Activated T-cell treated with anti-CD3 and anti-CD28 coated beads for 24 hours (primary cell): ENCODE measurements around the gene CCDC195.

ENCODE experiments used
- DNase-seq: peaks from one replicate; pipeline ENCODE4 v3.0.0-alpha.2; 2020; ENCODE audit warnings: low read depth

The CCDC195 gene, protein sequence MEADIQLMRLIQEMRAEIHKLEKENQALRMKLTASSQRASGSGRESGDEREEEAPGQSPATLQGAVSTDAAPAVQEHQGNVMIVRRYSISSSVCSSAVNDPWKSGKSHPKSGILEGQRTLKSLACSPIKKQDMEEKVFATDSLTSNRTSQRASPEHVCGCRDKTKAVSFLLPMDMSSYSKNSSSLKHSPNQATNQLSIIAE

DNA sequence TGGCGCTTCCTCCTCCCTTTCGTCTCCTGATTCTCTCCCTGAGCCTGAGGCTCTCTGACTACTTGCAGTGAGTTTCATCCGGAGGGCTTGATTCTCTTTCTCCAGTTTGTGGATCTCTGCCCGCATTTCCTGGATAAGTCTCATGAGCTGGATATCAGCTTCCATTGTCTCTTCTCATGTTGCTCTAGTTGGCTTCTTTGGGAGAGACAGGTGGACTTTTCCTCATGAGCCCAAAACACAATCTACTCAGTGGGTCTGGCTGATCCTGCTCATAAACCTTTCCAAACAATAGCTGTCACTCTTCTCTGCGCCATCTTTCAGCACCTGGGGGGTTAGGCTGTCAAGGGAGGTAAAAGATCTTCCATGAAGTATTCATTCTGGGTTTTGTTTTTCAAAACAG, at the start of gene CCDC195:
CCDC195 (minus strand) TSS at position 165 of the 400 bp plus-strand sequence; CDS start at position 165, 0 bp downstream.
- DNase-seq, result no peak

DNA sequence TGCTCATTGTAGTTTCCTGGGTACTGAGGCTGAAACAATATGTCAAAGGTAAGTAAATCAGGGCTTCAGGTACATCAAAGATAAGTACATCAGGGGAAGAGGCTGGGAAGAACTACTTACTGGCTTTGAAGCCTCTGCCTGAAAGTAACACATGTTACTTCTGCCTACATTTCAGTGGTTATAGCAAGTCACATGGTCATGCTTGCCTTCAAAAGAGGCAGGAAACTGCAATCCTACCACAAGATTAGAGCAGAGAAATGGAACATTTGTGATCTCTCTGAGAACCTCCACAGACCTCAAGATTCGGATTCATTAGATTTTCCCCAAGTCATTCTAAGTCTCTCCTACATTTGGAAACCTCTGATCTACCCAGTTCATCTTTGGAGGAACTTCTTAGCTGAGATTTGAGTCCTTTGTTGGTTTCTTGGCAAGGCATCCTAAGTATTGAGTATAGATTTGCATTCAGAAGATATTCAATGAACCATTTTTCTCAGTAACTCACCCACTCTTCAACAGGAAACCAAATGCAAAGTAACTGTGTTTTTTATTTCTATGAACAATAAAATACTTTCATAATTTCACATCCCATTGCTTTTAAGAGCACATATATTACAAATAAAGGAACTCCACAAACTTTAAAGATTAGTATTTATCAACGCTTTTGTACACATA, 48.5 kb upstream of the CCDC195 start:
- DNase-seq, result no peak

DNA sequence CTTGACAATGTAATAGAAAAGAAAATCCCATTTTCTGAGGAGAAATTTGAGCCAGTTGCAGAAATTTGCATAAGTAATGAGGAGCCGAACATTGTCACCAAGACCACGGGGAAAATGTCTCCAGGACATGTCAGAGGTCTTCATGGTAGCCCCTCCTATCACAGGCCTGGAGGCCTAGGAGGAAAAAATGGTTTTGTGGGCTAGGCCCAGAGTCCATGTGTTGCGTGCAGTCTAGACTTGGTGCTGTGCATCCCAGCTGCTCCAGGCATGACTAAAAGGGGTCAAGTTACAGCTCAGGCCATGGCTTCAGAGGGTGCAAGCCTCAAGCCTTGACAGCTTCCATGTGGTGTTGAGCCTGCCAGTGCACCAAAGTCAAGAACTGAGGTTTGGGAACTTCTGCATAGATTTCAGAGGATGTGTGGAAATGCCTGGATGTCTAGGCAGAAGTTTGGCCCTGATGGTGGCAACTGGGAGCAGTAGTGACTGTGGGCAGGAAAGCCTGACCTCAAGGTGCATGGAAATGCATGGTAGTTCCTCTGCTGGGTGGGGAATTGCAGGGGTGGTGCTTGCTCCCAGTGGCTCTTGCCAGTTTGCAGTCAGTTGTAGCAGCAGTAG, 41.9 kb upstream of the CCDC195 start:
- no peak for DNase-seq

DNA sequence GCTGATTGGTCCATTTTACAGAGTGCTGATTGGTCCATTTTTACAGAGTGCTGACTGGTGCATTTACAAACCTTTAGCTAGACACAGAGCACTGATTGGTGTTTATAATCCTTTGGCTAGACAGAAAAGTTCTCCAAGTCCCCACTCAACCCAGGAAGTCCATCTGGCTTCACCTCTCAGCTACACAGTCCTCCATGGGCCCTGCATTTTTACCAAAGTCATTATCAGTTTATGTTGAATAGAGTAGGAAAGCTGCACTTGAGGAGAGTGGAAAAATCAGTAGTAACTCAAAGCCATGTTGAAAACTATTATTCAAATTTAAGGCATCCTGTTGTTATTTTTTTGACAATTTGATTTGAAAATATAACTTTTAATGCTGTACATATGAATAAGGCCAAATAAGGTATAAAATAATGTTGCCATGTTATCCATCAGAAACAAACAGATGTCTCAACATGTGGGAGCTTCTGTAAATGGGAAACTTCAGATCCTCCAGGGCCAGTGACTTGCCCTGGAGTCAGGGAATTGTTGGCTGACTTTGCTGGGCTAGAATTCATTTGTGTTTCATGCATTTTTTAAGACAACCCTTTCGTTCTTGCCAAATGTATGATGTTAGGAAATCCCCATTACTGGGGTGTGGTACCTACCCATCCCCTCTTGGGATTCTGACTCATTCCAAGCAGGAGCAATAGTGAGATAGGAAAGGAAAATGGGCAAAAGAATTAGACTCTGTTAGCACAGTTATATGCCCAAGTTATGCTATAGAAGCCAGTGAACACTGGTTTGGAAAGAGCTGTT, 37.8 kb upstream of the CCDC195 start:
- DNase-seq, result no peak

DNA sequence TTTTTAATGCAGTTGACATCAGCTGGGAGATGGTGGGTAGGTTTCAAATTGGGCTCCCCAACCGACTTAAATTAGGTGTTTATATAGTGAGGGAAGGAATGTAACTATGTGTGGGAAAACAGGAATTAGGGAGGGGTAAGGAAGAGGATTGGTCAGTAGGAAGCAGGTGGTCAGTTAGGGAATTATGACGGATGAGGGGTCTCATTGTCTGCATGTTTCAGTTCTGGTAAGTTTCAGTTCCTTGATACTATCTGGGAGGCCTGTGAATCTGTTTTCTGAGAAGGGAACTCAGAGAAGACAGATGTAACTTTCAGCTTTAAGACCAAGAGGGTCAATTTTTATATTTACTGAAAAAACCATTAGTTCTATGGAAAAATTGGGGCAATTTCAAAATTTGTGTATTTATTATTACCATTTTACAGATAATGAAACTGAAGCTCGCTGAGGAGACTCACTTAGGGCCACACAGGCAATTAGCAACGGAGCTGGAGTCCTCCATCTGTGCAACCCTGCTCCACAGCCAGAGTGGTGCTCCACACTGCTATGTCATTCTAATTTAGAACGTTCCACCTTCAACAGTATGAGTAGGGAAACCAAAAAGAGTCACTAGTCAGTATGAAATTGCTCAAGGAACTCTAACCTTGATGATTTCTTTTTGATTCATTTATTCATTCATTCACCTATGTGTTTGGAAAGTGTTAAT, 36.0 kb upstream of the CCDC195 start:
- no peak for DNase-seq

DNA sequence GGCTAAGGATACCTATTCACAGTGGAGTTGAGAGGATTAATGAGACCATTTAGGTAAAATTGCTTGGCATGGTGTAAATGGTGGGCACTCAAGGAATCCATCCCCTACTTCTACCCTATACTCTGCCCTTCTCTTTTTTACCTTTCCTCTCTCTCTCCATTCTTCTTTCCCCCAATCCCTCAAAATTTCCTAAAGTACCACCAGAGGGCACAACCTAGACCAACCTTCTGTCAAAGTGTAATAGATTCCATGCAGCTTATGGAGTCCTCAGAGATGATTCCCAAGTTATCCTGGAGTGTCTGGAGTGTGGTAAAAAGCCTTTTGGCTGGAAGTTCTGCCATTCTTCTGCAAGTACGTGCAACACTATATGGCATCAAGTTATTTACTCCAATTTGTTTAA, 33.0 kb upstream of the CCDC195 start:
- DNase-seq, result no peak

DNA sequence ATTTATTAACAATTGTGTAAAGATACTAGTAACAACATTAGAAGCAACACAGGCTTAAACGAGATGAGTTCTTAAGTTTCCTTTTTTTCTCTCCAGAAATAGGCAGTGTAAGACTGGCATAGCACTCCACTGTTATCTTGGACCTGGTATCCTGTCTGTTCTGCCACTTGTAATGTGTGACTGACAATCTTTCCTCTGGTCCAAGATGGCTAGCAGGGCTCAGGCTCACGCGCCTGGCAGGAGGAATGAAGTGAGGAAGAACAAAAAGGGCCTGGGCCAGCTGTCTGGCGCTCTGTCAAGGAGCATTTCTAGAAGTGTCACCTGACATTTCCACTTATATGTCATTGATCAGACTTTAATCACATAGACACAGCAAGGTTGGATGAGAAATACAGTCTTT, 31.6 kb upstream of the CCDC195 start:
- no peak for DNase-seq

DNA sequence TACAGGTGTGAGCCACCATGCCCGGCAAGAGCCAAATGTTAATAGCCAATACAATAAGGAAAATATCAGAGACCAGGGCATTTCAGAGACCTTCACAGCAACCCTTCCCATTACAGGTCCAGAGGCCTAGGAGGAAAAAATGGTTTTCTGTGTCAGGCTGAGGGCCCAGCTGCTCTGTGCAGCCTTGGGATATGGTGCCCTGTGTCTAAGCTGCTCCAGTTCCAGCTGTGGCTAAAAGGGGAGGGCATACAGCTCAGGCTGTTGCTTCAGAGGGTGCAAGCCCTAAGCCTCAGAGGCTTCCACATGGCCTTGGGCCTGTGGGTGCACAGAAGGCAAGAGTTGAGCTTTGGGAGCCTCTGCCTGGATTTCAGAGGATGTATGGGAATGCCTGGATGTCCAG, 20.1 kb upstream of the CCDC195 start:
- DNase-seq, result no peak

DNA sequence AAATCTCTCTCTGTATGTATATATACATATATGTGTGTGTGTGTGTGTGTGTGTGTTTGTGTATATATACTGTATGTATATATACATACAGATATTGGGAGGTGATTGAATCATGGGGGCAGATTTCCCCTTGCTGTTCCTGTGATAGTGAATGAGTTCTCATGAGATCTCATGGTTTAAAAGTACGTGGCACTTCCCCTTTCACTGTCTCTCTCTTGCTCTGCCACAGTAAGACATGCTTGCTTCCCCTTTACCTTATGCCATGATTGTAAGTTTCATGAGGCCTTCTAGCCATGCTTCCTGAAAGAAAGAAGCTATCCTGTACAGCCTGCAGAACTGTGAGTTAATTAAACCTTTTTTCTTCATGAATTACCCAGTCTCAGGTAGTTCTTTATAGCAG, 18.8 kb upstream of the CCDC195 start:
- no peak for DNase-seq

DNA sequence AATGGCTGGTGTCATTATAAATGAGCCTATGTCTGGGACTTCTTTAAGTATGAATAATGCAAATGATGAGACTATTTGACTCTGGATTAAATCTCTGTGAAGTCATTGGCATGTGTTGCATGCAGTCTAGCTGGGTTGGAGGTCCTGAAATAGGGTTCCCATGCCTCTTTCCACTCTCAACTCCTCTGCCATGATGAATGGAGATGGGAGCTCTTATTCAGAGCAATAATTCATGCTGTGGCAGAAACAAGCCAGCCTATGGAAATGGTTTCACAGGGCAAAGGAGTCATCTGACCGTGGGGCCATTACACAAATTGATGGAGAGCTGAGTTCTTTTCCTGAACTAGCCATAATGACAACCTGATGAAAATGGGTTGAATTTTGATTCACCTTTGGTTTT, 15.5 kb upstream of the CCDC195 start:
- no peak for DNase-seq

DNA sequence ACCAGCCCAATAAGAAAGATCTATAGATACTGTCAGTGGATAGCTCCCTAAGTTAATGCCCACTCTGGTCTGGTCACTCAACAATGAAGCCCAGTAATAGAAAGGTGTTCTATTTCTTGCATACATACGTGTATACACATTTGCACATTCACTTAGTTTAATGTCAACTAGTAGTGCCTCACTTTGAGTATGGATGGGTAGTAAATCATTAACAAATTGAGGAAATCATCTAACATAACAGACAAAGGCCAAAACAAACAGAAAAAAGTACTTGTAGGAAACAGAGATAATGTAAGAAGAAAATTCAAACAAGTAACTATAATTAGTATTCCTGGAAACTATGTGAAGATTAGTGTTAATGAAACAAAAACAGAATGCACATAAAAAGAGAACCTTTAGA, 13.3 kb upstream of the CCDC195 start:
- DNase-seq, result no peak

DNA sequence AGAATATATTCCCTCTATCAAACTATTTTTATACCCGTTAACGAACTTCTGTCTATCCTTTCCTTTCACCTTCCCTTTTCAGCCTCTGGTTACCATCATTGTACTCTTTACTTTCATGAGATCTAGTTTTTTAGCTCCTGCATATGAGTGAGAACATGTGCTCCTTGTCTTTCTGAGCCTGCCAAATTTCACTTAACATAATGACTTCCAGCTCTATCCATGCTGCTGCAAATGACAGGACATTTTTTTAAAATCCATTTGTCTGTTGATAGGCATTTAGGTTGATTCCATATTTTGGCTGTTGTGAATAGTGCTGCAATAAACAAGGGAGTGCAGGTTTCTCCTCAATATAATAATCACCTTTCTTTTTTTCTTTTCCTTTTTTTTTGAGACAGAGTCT, 8.2 kb upstream of the CCDC195 start:
- no peak for DNase-seq

DNA sequence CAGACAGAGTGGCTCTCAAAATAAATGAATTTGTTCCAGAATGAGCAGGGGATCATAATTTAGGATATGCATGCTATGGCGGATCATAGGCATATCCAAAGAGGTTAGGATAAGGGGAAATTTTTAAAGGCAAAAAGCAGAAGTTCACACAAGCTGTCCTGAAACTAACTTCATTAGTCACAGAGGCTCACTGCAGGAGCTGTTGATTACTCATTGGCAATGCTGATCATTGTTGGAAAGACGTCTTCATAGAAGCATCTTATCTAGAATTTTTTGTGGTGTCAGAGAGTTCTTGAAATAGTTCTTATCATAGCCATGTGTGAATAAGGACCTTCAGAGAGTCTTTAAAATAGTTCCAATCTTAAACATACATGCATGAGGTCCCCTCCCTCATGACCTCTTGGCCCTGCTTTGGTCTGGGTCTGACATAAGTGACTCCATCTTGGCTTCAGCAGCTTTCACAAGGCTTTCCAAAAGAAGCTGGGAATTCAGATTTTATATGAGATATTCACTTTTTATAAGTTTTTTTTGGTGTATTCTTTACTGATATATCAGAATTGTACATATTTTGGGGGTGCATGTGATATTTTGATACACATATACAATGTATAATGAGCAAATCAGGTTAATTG, 7.5 kb upstream of the CCDC195 start:
- no peak for DNase-seq

DNA sequence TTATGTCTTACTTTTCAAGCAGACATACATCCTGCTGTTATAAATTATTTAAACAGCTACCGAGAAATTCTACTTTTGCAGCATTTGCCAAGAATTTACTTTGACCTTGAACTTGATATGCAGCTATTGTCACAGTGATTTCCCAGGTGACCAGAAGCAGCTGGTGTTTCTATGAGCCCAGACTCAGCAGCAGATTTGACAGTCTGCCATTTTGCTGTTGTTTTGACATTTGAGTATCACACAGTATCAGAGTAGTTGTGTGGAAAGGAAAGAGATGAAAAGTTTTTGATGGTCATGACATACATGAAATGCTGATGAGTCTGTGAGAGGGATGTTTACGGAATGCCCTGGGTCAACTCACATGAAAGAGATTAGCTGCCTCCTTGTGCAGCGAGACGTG, 6.6 kb upstream of the CCDC195 start:
- DNase-seq, result no peak

DNA sequence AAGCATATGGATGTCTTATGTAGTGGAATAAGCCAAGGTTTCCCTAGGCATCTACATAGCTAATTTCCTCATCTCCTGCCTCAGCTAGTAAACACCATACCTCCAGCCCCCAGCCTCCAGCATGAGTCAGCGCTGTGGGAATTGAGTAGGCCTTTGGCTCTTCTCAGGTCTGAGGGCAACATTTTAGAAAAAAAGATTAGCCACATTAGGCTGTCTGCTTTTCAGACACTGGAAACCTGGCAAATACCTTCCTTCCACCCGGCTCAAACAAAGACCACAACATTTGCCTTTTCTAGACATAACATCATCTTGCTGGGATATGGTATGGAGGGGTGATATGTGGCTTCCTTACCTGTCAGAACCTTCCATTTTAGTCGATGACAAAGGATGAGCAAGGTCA, 6.1 kb upstream of the CCDC195 start:
- DNase-seq, result no peak

DNA sequence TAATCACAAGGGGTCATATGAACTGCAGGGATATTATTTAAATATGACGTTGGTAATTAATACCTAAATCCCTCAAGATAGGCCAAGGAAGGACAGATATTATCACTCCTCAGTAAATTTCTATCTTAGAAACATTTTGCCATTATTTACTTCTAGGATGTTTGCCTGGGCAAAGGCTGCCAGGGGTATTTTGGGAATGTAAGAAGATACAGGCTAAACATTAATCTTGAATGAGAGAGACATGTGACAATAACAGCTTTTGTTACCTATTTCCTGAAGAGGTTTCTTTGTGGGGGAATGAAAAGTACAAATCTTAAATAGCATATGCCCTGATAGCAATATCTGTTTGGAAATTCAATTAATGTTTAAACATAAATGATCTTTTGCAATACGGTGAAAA, 756 bp upstream of the CCDC195 start:
- no peak for DNase-seq

DNA sequence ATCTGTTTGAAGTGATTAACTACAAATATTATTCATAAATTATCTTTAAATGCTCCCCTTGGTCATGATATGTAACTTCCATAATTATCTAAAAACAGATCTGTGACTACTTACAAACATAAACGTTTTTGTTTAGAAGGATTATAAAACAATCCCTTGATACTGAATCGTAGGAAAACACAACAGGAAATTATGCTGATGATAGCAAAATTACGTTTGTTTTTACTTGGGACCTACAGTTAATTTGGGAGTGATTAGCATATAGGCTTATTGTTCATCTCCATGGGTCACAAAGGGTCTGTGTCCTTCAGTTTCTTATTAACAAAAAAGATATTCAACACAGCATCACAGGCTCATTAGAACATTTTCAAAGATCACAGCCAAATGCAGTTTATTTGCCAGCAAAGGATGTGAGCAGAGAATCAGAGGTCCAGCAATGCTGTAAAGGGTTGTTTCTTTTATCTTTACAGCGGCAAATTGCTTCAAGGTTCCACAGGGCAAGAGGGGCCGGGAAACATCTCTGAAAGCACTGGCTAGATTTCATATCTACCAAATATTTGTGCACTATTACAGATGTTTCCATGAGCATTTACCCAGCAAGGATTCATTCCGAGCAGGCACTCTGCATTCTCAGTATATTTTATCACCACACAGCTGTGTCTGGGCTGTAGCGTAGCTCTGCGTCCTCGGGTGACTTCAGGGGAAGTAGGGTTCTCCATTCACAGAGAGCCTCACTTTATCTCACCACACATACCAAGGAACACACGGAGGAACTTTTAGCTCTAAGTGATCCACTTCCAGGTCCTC, 4.1 kb downstream of the CCDC195 start:
- no peak for DNase-seq

DNA sequence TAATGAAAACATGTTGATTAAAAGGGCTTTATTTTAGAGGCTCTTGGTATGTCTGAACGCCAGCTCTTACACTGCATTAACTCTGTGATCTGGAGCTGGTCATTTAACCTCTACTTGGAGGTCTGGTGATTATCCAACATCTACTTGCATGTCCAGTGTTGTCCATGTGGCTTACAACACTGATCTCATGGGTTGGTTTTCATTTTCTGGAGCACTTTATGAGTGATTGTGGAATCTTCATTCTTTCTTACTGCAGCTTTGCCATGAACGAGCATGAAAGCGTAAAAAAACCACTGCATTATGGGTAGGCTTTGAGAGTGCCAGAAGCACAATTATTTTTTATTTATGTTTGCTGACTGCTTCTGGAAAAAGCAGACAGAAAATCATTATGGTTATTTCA, 4.8 kb downstream of the CCDC195 start:
- DNase-seq, result no peak

DNA sequence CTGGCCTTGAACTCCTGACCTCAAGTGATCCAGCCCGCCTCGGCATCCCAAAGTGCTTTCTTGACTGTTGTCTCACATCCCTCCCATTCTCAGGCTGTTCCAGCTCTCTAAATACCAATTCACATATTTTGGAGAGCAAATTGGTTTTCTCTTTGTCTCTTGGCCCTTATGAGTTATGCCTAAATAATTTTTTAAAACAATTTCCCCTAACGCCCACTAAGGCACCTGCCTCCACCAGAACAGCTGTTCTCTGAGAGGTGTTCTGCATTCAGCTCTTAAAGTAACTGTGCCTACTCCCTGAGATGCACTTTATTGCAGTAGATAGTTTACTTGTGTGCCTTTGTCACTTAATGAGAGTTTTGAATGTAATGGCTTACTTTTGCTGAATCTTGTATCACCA, 6.9 kb downstream of the CCDC195 start:
- no peak for DNase-seq

DNA sequence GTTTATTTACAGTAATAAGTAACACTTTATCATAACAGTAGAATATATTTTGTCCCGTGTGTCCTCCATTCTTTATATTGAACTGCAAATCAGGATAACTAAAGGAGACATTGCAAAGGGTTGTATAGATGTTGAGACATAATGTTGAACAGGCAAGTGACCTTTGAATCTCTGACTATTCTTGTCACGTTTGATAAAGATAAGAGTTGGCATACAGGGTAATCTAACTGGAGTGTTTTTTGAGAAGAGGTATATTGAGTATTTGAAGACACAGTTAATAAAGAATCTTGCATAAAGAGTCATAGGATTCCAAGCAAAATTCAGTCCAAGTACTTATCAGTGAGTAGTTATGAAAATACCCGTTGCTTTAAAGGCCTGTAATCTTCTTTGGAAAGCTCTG, 21.7 kb downstream of the CCDC195 start:
- no peak for DNase-seq

DNA sequence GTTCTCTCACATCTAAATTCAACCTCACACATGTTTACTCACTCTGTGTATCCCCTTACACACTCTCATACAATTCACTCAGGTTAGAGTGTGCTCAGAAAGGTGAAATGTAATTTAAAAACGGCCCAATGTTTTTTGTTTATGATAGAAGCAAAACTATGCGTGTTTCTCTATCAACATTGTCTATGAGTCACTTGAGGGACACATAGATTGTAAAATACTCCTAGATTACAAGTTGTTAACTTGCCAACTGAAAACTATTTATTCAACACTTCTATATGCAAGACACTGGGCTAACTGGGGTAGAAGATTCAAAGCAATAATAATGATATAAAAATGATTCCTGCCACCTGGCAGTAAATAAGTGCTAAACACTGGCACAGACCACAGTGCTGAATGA, 24.6 kb downstream of the CCDC195 start:
- no peak for DNase-seq
